C4-2B (cell line): ENCODE measurements around the gene GRIN2D.

Experiments
- CTCF ChIP-seq: fragments of 450-650 bp; conservative IDR thresholded peaks from 2 replicates; pipeline ENCODE4 v1.5.1; 2017; ENCODE audit warnings: mild to moderate bottlenecking
- ZFX ChIP-seq: fragments of 450-650 bp; IDR thresholded peaks from 2 replicates; pipeline ENCODE4 v1.6.1; 2017

GRCh38 chr19:48436586-48436985, 43.1 kb downstream of the GRIN2D start:
- TF ChIP-seq CTCF (no peak), ZFX (no peak)
